Activated naive CD4-positive, alpha-beta T cell treated with anti-CD3 and anti-CD28 coated beads, Interleukin-2, amount 10 ng/mL, durations not matched to agents 5 hours and 36 hours (primary cell): ENCODE data around the gene GGNBP2. TPM values are rescaled to one million over a fixed set of nuclear protein-coding genes. Genes with fewer than 3 reads are reported as not detected.

ENCODE experiments used
- total RNA-seq, 2 experiments: library from RNA; stranded (reverse); gene quantifications; one replicate each; pipeline ENCODE4 v1.2.3, GENCODE V29; 2021

Gene GGNBP2, protein sequence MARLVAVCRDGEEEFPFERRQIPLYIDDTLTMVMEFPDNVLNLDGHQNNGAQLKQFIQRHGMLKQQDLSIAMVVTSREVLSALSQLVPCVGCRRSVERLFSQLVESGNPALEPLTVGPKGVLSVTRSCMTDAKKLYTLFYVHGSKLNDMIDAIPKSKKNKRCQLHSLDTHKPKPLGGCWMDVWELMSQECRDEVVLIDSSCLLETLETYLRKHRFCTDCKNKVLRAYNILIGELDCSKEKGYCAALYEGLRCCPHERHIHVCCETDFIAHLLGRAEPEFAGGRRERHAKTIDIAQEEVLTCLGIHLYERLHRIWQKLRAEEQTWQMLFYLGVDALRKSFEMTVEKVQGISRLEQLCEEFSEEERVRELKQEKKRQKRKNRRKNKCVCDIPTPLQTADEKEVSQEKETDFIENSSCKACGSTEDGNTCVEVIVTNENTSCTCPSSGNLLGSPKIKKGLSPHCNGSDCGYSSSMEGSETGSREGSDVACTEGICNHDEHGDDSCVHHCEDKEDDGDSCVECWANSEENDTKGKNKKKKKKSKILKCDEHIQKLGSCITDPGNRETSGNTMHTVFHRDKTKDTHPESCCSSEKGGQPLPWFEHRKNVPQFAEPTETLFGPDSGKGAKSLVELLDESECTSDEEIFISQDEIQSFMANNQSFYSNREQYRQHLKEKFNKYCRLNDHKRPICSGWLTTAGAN
- 100 to 1,000 TPM; 104 to 108 TPM for total RNA-seq

DNA sequence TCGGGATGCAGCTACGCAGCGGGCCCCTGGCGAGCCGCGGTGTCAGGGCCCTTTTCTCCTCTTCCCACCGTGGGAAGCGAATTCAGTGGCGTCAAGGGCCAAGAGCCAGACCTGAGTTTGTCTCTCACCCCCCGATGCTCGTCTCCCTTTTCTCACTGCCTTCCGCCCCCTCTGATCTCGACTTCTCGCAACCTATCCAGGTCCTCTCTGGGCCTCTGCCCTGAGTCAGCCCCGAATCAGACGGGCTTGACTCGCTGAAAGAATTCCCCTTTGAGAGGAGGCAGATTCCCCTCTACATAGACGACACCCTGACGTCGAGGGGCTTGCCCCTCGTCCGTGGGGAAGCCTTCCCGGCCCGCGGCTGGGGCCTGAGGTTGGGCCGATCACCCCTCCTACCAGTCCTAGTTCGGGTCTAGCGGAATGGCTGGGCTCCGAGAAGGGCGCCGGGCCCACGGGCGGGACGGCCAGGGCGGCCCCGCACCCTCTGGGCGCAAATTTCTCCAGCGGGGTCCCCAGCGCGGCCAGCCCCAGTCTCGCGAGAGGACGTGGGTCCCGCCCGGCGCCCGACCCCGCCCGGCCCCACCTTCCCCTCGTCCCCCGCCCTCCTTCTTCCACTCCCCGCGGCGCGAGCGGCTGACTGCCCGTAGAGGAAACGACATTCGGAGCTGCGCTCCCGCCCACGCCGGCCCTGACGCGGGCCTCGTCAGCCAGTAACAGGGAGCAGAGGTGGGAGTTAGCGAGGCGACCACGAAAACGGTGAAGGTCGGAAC lies at the start of gene GGNBP2:
TSS of gene GGNBP2 (plus strand) at position 613 of the 770 bp plus-strand sequence. CDS start 806 bp downstream, outside the sequence.

GRCh38 chr17:36534840-36535668 lies 9.7 kb upstream of the GGNBP2 start, which contains the start of the genes MYO19 and PIGW:
Gene MYO19 (minus strand): TSS chr17:36534868. CDS start chr17:36532538, 2,330 bp downstream.
Gene PIGW (plus strand): TSS chr17:36534987. CDS start chr17:36537102, 2,115 bp downstream.

DNA sequence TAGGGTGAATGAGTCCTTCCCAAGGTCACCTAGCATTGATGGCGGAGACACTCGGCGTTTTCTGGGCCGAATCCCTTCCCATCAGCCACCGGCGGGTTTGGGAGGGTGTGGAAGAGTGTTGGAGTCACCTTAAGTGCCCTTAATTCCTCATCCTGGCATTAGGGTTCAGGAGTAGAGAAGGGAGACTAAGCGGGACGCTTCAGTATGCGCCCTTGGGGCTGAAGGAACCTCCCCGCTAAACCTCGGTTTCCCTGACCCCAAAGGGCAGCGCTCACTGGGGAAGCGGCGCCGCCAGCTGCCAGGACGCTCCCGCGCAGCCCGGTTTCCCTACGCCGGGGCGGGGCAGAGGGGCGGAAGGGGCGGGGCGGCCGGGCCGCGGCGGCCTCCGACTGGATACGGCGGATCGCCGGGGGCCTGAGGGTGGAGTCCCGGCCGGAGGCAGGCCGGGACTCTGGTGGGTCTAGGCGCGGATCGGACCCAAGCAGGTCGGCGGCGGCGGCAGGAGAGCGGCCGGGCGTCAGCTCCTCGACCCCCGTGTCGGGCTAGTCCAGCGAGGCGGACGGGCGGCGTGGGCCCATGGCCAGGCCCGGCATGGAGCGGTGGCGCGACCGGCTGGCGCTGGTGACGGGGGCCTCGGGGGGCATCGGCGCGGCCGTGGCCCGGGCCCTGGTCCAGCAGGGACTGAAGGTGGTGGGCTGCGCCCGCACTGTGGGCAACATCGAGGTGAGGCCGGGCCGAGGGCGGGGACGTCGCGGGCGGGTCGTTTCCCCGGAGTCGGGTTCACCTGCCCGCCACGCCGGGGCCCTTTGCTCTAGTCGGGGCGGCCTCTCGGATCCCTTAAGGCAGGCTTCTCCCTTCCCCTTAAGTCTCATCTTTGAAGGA lies 47.0 kb downstream of the GGNBP2 start, which contains the start of gene DHRS11:
TSS of gene DHRS11 (plus strand) at position 446 of the 882 bp plus-strand sequence. CDS start at position 577, 131 bp downstream.

DNA sequence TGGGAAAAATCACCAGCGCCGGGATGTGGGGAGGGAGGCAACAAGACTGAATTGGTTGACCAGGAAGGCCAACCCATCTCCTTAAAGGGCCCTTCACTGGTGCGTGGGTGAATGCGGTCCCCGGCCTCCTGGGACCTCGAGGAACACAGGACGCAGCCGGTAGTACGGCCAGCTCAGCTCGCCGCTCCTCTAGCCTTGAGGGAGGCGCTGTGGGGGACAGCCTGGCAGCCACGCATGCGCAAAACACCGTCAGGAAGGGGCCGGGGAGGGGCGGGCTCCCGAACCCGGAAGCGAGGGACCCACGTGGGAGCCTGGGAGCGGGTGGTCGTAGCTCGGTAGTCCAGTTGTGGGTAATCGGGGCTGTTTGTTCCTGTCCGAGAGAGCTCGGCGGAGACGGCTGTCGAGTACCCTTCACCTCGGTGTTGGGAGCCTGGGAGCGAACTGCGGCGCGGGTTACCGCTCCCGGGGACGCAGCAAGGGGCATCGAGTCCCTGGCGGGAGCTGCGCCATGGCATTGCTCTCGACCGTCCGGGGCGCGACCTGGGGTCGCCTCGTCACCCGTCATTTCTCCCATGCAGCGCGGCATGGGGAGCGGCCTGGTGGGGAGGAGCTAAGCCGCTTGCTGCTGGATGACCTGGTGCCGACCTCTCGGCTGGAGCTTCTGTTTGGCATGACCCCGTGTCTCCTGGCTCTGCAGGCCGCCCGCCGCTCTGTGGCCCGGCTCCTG lies 56.7 kb downstream of the GGNBP2 start, which contains the start of gene MRM1:
TSS of gene MRM1 (plus strand) at position 281 of the 727 bp plus-strand sequence. CDS start at position 509, 228 bp downstream.

Other genes starting within 250 kb of the GGNBP2 start
- gene TBC1D3G, start 221.0 kb upstream of the GGNBP2 start, total RNA-seq = not detected
- under 1 TPM in 1 of 2 experiments, not detected in 1; 0.30 TPM for gene TBC1D3H, start 156.5 kb upstream of the GGNBP2 start, total RNA-seq
- 10 to 100 TPM; 45.3 to 46.4 TPM for gene ZNHIT3, start 58.2 kb upstream of the GGNBP2 start, total RNA-seq
- gene MYO19, start 10.1 kb upstream of the GGNBP2 start, total RNA-seq = 10 to 100 TPM; 90.3 to 95.4 TPM
- 10 to 100 TPM; 10.4 to 10.8 TPM for gene PIGW, start 9.9 kb upstream of the GGNBP2 start, total RNA-seq
- gene DHRS11, start 47.0 kb downstream of the GGNBP2 start, total RNA-seq = 1 to 10 TPM; 3.3 to 3.8 TPM
- 1 to 10 TPM; 9.2 to 9.4 TPM for gene MRM1, start 56.7 kb downstream of the GGNBP2 start, total RNA-seq